ENCODE data around the gene CRY2. TPM values are rescaled to one million over a fixed set of nuclear protein-coding genes. Genes with fewer than 3 reads are reported as not detected.
"Not testable (repeated sequence)": the region's sequence is repeated elsewhere in the genome, so short reads cannot be mapped to it uniquely, and the experiment has no call there.

Gene CRY2
- total RNA-seq, 2 experiments from 2014 or later = 18.4 to 22.7 TPM

DNA sequence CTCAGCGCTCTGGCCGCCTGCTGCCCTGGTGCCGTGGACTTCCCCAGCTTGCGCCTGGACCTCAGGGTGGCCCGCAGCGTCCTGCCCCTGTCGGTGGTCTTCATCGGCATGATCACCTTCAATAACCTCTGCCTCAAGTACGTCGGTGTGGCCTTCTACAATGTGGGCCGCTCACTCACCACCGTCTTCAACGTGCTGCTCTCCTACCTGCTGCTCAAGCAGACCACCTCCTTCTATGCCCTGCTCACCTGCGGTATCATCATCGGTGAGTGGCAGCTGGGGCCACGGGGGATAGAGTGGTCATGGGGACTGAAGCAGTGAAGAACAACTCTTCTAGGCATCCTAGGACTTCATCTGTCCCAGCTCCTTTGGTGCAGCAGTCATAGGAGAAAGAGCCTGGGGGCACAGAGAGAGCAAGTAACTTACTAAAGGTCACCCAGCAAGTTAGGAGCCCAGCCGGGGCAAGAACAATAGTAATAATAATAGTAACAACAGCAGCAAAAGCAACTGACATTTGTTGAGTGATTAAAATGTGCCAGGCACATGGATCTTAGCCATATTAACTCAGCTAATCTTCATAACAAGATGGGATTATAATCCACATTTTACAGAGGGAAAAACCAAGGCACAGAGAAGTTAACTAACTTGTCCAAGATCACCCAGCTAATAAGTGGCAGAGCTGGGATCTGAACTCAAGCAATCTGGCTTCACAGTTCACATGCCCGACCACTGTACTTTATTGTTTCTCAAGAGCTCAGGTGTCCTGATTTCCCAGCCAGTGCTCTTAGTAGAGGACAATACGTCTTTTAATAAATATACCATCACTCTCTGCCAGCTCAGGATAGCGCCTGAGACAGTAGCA is 41.0 kb upstream of the CRY2 start:
- Mint-ChIP-seq H3K27me3 (no peaks in the 10 kb centered on the region), H3K36me3 (ENCODE audit: low read depth) (peaks cover 38% of the 10 kb centered on the region), H3K9me3 (no peaks in the 10 kb centered on the region), H3K27ac (peak overlapping the region; percentile 71), H3K4me3 (peak overlapping the region; percentile 91), H3K4me1 (peaks cover 50% of the 10 kb centered on the region)
- ChIA-PET POLR2A (interaction anchor here (0.9 to 3.9 kb wide), 7 partner anchors 10 to 40 kb away, joined by 3 to 30 read pairs (median 16); partner anchors contain the start of gene CRY2), CTCF (interaction anchor here (1.2 to 3.3 kb wide), 4 partner anchors 28 to 36 kb away, joined by 5 to 20 read pairs (median 16); no protein-coding TSS in a partner anchor)
- peak; percentile 11 for DNase-seq

DNA sequence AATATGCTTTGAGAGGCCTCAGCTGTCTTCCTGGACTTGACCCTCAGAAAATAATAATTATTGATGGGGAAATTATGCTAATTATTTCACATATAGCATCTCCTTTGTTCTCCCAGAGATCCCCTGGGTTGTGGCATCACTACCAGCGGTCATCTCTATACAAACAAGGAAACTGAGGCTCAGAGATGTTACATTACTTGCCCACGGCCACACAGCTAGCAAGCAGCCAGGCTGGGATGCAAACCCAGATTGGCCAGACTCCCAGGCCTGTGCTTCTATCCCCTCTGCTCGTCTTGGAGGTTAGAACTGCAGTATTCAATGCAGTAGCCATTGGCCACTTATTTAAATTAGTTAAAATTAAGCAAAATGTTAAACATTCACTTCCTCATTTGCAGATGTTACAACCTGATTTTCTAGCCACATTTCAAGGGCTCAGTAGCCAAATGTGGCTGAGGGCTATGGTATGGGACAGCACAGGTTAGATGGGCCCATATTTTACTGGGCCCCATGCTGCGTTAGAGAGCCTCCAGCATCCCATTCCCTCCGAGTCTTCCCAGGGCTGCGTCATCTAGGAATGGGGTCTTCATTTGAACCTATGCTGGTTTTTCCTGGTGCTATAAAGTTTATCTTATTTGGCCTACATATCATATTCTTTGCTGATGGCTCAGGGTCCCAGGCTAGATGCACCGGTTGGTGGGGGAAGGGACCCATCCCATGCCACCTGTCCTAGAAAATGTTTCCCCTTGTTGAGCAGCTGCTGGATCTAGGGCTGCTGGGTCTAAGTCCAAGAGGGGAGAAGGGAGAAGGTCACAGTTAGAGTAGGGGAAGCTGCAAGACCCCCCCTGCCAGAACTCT is 40.1 kb upstream of the CRY2 start:
- Mint-ChIP-seq H3K27me3 (no peaks in the 10 kb centered on the region), H3K36me3 (ENCODE audit: low read depth) (peaks cover 40% of the 10 kb centered on the region), H3K4me3 (peak overlapping the region; percentile 91), H3K4me1 (peaks cover 50% of the 10 kb centered on the region), H3K9me3 (no peaks in the 10 kb centered on the region), H3K27ac (no peak overlapping the region)
- CTCF ChIA-PET = interaction anchor here (1.2 to 3.3 kb wide), 3 partner anchors 27 to 36 kb away, joined by 5 to 20 read pairs (median 17); no protein-coding TSS in a partner anchor
- POLR2A ChIA-PET = interaction anchor here (0.9 to 3.8 kb wide), 4 partner anchors 9 to 40 kb away, joined by 3 to 30 read pairs (median 4); partner anchors contain the start of gene CRY2
- DNase-seq = no peak

DNA sequence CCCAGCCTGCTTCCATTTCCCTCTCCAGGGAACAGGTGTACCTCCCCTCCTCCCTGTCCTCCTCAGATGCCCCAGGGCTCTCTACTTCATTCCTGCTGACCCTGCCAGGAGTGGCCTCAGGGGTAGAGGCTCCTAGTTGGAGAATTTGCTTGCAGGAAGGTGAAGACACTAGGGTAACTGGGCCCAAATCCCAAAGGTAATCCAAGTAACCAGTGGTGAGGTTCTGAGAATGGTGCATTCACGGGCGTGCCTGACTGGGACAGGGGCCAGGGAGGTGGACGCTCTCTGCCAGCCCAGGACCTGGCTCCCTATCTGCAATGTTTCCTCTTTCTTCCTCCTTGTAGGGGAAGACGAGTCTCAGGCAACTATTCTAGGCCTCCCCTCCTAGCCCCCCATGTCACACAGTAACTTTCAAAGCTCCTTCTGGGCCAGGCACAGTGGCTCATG is 39.5 kb upstream of the CRY2 start:
- DNase-seq = no peak
- ChIA-PET POLR2A (interaction anchor here (1.8 kb wide), 1 partner anchor 8 kb away, joined by 4 read pairs; no protein-coding TSS in a partner anchor), CTCF (no interaction called here)
- H3K4me1 Mint-ChIP-seq = peaks cover 52% of the 10 kb centered on the region
- H3K36me3 Mint-ChIP-seq (ENCODE audit: low read depth) = peaks cover 46% of the 10 kb centered on the region
- no peaks in the 10 kb centered on the region for H3K9me3 Mint-ChIP-seq
- H3K27ac Mint-ChIP-seq = no peak overlapping the region
- H3K4me3 Mint-ChIP-seq = peak overlapping the region; percentile 17
- H3K27me3 Mint-ChIP-seq = no peaks in the 10 kb centered on the region

DNA sequence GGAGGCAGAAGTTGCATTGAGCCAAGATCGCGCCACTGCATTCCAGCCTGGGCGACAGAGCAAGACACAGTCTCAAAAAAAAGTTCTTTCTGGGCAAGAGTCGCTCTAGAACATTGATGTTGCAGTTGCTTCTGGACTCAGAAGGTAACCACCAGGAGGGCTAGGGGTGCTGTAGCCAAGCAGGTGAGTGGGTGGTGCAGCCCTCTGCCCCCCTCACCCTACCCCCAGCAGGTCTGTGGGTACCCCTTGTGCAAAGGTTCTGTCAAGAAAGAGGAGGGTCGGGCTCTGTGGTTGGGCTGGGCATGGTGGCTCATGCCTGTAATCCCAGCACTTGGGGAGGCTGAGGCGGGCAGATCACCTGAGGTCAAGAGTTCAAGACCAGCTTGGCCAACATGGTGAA is 38.8 kb upstream of the CRY2 start:
- Mint-ChIP-seq H3K36me3 (ENCODE audit: low read depth) (peaks cover 47% of the 10 kb centered on the region), H3K4me1 (peaks cover 53% of the 10 kb centered on the region)
- ChIA-PET POLR2A (interaction anchor here (1.0 kb wide), 1 partner anchor 10 kb away, joined by 4 read pairs; no protein-coding TSS in a partner anchor), CTCF (interaction anchor here (1.8 kb wide), 1 partner anchor 26 kb away, joined by 5 read pairs; no protein-coding TSS in a partner anchor)
- not testable (repeated sequence) for H3K27ac Mint-ChIP-seq, H3K27me3 Mint-ChIP-seq, DNase-seq, H3K4me3 Mint-ChIP-seq, H3K9me3 Mint-ChIP-seq

DNA sequence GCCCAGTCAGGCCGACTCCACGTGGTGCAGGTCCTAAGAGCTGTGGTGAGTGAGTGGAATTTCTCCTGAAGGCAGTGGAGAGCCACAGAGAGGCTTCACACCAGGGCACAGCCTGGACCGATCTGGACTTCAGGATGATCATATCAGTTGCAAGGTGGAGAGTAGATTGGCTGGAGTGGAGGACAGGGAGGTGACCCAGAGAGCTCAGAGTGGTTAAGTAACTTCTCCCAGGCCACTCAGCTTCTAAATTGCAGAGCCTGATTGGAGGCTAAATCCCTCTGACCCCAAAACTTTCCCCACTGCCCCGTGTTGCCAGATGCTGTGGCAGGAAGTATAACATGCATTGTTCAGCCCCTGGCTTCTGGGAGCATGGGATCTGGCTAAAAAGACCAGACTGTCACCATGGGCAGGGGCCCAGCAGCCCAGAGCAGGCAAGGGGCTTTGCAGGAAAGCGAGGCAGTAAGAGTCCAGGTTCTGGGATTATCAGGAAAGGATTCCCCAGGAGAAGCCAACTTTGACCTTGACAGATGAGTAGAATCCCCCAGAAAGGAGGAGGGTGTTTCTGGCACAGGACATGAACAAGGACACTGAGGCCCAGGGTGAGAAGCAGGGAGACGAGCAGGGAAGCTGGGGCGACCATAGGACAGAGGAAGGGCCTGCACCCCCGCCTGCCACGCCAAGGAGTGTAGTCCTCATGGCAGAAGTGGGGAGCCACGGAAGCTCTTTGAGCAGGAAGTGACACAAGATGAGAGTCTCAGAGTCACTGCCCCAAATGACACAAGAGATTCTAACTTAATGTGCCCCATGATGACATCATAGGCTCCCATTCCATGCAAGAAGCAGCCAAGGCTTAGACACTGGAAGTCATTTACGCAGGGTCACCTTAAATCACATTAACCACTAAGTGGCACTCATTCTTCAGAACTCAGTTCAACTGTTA is 37.5 kb upstream of the CRY2 start:
- Mint-ChIP-seq H3K9me3 (no peaks in the 10 kb centered on the region), H3K27ac (no peak overlapping the region), H3K4me3 (no peak overlapping the region), H3K36me3 (ENCODE audit: low read depth) (peaks cover 47% of the 10 kb centered on the region), H3K4me1 (peaks cover 50% of the 10 kb centered on the region), H3K27me3 (no peaks in the 10 kb centered on the region)
- POLR2A ChIA-PET = no interaction called here
- no peak for DNase-seq
- CTCF ChIA-PET = interaction anchor here (1.0 to 1.8 kb wide), 3 partner anchors 20 to 38 kb away, joined by 3 to 5 read pairs (median 3); no protein-coding TSS in a partner anchor

DNA sequence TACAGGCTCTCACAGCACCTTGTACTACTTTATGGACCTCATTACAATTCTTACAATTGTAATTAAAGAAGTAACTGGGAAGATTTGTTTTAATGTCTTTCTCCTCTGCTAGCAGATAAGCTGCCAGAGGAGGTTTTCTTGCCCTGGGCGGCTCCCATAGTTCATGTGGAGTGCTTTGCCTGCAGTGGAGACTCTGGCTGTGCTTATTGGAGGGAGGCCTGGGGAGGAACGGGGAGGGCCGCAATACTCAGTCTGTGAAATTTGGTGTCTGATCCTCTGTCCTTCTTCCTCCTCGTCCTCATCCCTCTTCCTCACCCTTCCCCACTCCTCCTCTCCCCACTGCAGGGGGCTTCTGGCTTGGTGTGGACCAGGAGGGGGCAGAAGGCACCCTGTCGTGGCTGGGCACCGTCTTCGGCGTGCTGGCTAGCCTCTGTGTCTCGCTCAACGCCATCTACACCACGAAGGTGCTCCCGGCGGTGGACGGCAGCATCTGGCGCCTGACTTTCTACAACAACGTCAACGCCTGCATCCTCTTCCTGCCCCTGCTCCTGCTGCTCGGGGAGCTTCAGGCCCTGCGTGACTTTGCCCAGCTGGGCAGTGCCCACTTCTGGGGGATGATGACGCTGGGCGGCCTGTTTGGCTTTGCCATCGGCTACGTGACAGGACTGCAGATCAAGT is 36.7 kb upstream of the CRY2 start:
- ChIA-PET CTCF (interaction anchor here (1.8 kb wide), 1 partner anchor 24 kb away, joined by 5 read pairs; no protein-coding TSS in a partner anchor), POLR2A (no interaction called here)
- Mint-ChIP-seq H3K27ac (no peak overlapping the region), H3K36me3 (ENCODE audit: low read depth) (peaks cover 47% of the 10 kb centered on the region), H3K27me3 (no peaks in the 10 kb centered on the region), H3K9me3 (no peaks in the 10 kb centered on the region), H3K4me3 (no peak overlapping the region), H3K4me1 (peaks cover 47% of the 10 kb centered on the region)
- DNase-seq = no peak

DNA sequence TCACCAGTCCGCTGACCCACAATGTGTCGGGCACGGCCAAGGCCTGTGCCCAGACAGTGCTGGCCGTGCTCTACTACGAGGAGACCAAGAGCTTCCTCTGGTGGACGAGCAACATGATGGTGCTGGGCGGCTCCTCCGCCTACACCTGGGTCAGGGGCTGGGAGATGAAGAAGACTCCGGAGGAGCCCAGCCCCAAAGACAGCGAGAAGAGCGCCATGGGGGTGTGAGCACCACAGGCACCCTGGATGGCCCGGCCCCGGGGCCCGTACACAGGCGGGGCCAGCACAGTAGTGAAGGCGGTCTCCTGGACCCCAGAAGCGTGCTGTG is 36.2 kb upstream of the CRY2 start:
- H3K4me3 Mint-ChIP-seq = no peak overlapping the region

DNA sequence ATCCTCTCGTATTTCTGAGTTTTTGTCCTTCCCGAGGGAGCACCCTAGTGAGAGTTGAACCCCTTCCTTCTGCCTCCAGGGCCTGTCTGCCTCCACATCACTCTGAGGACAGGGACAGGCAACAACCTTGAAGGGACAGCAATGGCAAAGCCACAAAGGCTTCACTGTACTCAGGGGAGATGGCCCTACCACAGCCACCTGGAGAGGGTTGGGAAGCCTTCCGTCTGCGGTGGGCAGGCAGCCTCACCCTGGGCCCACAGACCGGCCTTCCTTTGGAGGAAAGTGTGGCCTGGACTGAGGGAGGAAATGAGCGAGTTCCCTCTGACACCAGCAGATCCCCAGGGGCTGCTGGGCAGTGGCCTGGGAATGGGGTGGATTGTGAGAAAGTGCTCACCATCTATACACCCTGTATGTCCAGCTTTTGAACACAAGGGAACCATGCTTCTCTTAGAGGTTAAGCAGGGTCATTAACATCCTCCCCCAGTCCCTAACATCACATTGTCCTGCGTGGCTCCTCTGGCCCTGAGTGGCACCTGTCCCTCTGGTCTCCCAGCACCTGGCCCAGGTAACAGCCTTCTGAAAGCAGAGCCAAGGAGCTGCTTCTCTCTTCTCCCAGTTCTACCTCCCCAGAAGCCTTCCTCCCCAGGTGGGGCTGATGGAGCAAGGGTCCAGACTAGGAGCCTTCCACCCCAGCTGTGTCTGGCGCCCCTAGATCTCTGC is 35.5 kb upstream of the CRY2 start:
- Mint-ChIP-seq H3K4me3 (no peak overlapping the region), H3K4me1 (peaks cover 38% of the 10 kb centered on the region), H3K9me3 (no peaks in the 10 kb centered on the region), H3K27ac (no peak overlapping the region), H3K36me3 (ENCODE audit: low read depth) (peaks cover 39% of the 10 kb centered on the region), H3K27me3 (no peaks in the 10 kb centered on the region)
- DNase-seq = no peak
- POLR2A ChIA-PET = interaction anchor here (0.6 kb wide), 1 partner anchor 35 kb away, joined by 3 read pairs; no protein-coding TSS in a partner anchor
- CTCF ChIA-PET = no interaction called here

More for the DNA sequence above, 36.2 kb upstream of the CRY2 start:
- Mint-ChIP-seq H3K36me3 (ENCODE audit: low read depth) (peaks cover 44% of the 10 kb centered on the region), H3K27ac (no peak overlapping the region), H3K4me1 (peaks cover 44% of the 10 kb centered on the region), H3K27me3 (no peaks in the 10 kb centered on the region), H3K9me3 (no peaks in the 10 kb centered on the region)
- ChIA-PET POLR2A (no interaction called here), CTCF (no interaction called here)
- no peak for DNase-seq

DNA sequence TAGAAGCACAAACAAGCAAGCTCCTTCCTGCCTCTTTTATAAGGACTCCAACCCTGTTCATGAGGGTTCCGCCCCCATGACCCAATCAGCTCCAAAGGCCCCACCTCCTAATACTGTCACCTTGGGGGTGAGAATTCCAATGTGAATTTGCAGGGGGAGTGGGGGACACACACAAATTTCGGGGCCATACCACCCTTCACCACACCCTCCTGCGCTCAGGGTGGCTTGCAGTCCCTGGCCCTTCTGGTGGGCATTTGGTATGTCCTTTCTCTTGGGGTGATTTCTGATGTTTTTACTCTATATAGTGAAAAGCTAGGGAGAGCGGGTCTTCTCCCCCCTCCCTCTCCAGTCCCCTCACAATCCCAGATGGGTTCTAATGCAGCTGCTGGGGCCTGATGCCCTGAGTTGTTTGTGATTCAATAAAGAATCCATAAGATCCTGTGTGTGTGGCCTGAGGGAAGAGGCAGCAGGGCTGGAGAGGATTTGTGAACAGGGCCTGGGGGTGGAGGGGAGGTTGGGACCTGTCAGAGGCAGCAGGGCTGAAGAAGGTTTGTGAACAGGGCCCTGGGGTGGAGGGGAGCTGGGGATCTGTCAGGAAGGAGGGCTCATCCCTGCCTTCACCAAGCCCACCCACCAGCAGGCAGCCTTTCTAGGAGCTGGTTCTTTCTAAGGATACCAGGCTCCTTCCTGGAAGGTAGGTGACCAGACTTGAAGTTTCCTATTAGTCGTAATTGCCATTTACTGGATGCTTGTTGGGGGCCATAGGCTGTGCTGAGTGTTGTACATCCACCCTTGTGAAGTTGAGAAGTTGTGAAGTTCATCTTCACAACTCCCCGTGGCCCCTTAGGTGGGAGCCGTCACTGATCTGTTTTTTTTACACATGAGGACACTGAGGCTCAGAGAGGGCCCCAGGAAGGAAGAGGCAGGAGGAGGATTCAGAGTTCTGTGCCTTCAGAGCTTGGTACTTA is 34.4 kb upstream of the CRY2 start:
- Mint-ChIP-seq H3K4me3 (no peak overlapping the region), H3K27ac (no peak overlapping the region), H3K9me3 (no peaks in the 10 kb centered on the region), H3K27me3 (no peaks in the 10 kb centered on the region), H3K4me1 (peaks cover 26% of the 10 kb centered on the region), H3K36me3 (ENCODE audit: low read depth) (peaks cover 37% of the 10 kb centered on the region)
- POLR2A ChIA-PET = interaction anchor here (1.5 kb wide), 1 partner anchor 8 kb away, joined by 5 read pairs; the partner anchor contains the start of gene SLC35C1
- CTCF ChIA-PET = no interaction called here
- no peak for DNase-seq

DNA sequence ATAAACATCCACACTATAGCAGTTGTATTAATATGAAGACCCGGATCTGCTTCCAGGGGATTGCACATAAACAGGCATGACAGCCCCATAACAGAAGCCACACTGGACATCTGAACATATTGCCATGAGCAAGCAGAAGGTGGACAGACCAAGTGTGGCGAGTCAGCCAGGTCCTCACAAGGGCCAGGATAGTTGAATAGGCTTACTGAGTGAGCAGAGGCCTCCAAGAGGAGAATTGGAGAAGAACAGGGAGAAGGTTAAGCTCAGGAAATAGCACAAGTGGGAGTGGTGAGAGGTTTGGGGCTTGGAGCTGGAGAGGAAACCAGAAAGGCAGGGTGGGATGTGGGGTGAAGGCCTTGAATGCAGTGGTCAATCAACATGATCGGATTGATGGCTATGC is 31.5 kb upstream of the CRY2 start:
- POLR2A ChIA-PET = interaction anchor here (1.0 to 2.1 kb wide), 4 partner anchors 9 to 23 kb away, joined by 3 to 12 read pairs (median 4); partner anchors contain the start of gene SLC35C1

More for the DNA sequence above, 31.5 kb upstream of the CRY2 start:
- Mint-ChIP-seq H3K9me3 (no peaks in the 10 kb centered on the region), H3K4me1 (peaks cover 2% of the 10 kb centered on the region), H3K36me3 (ENCODE audit: low read depth) (peaks cover 12% of the 10 kb centered on the region), H3K27me3 (no peaks in the 10 kb centered on the region), H3K4me3 (no peak overlapping the region), H3K27ac (no peak overlapping the region)
- CTCF ChIA-PET = interaction anchor here (1.8 kb wide), 1 partner anchor 27 kb away, joined by 5 read pairs; no protein-coding TSS in a partner anchor
- DNase-seq = no peak
